NCI-H1694 treated with DMSO at 0.1 percent for 48 hours (cell line): Measurements from ENCODE around the gene HNRNPCL1.
"Not testable (repeated sequence)": the region's sequence is repeated elsewhere in the genome, so short reads cannot be mapped to it uniquely, and the experiment has no call there.

Source experiments
- DNase-seq: peaks from one replicate; lab custom pipeline; 2025; lab: John Stamatoyannopoulos, UW

HNRNPCL1 gene

DNA sequence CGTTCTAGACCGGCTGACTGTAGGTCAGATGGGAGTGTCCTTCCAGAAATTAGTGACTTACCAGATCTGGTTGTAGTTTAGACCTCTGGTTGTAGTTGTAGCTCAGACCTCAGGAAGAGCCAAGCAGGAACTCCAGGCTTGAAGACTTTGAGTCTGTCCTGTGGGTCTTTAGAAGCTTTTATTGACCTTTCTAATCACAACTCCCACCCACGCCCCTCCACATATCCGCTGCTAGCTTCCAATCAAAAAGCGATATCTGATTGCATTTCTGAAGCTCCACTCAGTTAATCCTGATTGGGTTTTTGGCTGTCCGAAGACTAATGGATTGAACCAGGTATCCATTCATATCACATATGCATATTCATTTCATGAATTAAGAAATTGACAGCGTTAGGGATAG, at the start of gene HNRNPCL1:
HNRNPCL1 (minus strand) TSS at position 101 of the 400 bp plus-strand sequence. CDS start 431 bp downstream, outside the sequence.
- DNase-seq: not testable (repeated sequence)

DNA sequence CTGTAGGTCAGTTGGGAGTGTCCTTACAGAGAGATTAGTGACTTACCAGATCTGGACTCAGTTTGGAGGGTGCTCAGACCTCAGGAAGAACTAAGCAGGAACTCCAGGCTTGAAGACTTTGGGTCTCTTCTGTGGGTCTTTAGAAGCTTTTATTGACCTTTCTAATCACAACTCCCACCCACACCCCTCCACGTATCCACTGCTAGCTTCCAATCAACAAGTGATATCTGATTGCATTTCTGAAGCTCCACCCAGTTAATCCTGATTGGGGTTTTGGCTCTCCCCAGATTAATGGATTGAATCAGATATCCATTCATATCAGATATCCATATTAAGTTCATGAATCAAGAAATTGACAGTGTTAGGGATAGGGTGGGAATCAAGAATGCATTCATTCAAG, 49.6 kb upstream of the HNRNPCL1 start, which contains the start of gene PRAMEF10:
PRAMEF10 (minus strand) TSS at position 101 of the 400 bp plus-strand sequence. CDS start 2,423 bp downstream, outside the sequence.
- DNase-seq: not testable (repeated sequence)

DNA sequence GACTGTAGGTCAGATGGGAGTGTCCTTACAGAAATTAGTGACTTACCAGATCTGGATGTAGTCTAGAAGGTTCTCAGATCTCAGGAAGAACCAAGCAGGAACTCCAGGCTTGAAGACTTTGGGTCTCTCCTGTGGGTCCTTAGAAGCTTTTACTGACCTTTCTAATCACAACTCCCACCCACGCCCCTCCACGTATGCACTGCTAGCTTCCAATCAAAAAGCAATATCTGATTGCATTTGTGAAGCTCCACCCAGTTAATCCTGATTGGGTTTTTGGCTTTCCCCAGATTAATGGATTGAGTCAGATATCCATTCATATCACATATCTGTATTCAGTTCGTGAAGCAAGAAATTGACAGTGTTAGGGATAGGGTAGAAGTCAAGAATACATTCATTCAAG, 37.6 kb upstream of the HNRNPCL1 start, which contains the start of gene PRAMEF4:
PRAMEF4 (minus strand) TSS at position 101 of the 400 bp plus-strand sequence. CDS start 2,807 bp downstream, outside the sequence.
- not testable (repeated sequence) for DNase-seq

DNA sequence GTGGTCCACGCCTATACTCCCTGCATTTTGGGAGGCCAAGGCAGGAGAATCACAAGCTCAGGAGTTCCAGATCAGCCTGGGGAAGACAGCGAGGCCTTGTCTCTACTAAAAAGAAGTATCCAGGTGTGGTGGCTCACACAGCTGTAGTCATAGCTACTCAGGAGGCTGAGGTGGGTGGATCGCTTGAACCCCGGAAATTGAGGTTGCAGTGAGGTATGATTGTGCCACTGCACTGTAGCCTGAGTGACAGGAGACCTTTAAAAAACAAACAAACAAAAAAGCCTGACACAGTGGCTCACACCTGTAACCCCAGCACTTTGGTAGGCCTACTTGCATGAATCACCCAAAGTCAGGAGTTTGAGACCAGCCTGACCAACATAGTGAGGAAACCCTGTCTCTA, 29.9 kb upstream of the HNRNPCL1 start:
- not testable (repeated sequence) for DNase-seq

DNA sequence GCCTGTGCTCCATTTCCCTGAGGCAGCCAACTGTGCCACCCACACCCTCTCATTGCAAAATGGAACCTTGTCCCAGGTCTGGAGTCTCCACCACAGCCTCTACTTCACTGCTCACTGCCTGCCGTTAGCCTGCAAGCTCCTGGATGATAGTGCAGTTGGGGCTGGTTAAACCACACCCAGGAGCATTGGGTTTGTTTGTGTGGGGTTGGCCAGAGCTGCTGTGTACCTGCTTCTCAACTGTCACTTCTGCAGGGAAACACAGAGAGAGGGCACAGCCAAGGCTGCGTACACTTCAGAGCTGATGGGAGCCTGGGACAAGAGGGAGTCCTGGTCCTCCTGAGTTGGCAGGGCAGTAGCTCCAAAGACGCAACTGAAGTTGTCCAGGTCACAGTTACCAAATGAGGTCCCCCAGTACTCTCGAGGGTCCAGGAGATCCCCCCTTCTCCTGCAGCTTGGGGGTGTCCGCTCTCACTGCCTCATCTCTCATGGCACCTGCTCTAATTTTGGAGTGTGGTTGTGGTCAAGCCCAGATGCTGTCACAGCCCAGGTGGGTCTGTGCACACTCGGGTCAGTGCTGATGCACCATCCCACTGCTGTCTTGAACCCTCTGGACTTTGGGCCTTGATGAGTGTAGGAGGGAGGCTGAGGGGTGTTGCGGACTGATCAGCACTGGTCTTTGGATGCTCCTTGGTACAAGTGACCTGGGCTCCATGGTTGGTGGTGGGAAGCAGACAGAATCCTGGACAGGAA, 14.8 kb upstream of the HNRNPCL1 start:
- DNase-seq: not testable (repeated sequence)

DNA sequence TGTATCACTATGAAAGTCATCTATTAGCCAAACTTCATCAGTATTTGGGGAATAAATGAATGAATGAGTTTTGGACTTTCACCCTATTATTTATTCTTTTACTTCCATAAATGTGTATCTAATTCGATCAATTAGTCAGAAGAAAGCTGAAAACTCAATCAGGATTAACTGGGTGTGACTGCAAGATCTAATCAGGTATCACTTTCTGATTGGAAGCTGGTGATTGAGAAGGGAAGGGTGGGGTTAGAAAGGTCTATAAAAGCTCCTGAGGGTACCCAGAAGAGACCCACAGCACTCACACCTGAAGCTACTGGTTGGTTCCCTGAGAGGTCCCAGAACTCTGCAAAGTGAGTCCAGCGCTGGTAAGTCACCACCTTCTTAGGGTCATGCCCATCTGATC, 8.3 kb upstream of the HNRNPCL1 start, which contains the start of gene PRAMEF2:
PRAMEF2 (plus strand) TSS at position 301 of the 400 bp plus-strand sequence. CDS start 1,924 bp downstream, outside the sequence.
- not testable (repeated sequence) for DNase-seq

DNA sequence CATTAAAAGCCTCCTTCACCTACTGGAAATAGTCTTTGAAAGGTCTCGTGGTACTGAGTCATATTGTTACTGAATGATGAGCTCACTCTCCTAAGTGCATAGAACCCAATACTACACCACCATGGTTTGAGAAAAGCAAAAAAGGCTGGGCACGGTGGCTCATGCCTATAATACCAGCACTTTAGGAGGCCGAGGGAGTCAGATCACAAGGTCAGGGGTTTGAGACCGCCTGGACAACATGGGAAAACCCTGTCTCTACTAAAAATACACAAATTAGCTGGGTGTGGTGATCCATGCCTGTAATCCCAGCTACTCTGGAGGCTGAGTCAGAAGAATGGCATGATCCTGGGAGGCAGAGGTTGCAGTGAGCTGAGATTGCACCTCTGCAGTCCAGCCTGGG, 3.3 kb upstream of the HNRNPCL1 start:
- no peak for DNase-seq

DNA sequence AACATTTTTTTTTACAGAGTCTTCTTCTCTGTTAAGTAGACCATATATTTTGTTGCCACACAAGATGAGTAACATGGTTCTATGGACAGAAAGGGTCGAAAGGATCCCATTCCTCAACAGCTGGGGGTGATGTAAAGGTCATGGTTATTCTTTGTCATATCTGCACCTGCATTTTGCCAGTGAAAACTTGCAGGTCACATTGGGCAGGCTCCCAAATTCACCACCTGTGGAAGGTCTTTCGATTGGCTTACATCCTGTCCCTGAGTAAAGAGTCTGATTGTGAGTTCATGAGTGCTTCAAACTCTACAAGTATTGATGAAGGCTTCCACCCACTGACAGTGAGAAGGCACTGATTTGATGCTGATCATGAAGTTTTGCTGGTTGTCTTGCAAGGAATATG, 15.3 kb downstream of the HNRNPCL1 start:
- DNase-seq: not testable (repeated sequence)

DNA sequence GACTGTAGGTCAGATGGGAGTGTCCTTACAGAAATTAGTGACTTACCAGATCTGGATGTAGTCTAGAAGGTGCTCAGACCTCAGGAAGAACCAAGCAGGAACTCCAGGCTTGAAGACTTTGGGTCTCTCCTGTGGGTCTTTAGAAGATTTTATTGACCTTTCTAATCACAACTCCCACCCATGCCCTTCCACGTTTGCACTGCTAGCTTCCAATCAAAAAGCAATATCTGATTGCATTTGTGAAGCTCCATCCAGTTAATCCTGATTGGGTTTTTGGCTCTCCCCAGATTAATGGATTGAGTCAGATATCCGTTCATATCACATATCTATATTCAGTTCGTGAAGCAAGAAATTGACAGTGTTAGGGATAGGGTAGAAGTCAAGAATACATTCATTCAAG, 17.2 kb downstream of the HNRNPCL1 start, which contains the start of gene PRAMEF11:
PRAMEF11 (minus strand) TSS at position 101 of the 400 bp plus-strand sequence. CDS start 2,621 bp downstream, outside the sequence.
- not testable (repeated sequence) for DNase-seq

DNA sequence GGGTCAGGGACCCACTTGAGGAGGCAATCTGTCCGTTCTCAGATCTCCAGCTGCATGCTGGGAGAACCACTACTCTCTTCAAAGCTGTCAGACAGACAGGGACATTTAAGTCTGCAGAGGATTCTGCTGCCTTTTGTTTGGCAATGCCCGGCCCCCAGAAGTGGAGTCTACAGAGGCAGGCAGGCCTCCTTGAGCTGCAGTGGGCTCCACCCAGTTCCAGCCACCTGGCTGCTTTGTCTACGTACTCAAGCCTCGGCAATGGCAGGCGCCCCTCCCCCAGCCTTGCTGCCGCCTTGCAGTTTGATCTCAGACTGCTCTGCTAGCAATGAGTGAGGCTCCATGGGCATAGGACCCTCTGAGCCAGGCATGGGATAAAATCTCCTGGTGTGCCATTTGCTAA, 29.5 kb downstream of the HNRNPCL1 start:
- DNase-seq: not testable (repeated sequence)

DNA sequence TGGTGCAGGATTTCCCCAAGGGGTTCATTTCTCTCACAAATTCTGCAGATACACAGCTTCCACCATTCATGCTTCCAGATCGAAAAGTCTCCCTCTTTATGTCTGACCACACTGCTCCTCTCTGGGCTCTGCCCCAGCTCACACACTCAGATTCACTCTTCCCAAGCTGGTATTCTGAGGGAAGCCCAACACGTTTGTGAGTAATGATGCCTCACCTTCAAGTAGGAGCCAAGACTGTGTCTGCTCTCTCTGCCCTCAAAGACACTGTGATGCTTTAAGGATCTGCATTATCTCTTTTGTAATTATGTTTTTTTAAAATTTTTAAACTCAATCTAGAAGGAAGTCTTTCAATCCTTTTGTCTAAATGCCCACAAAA, 37.1 kb downstream of the HNRNPCL1 start:
- DNase-seq: no peak

DNA sequence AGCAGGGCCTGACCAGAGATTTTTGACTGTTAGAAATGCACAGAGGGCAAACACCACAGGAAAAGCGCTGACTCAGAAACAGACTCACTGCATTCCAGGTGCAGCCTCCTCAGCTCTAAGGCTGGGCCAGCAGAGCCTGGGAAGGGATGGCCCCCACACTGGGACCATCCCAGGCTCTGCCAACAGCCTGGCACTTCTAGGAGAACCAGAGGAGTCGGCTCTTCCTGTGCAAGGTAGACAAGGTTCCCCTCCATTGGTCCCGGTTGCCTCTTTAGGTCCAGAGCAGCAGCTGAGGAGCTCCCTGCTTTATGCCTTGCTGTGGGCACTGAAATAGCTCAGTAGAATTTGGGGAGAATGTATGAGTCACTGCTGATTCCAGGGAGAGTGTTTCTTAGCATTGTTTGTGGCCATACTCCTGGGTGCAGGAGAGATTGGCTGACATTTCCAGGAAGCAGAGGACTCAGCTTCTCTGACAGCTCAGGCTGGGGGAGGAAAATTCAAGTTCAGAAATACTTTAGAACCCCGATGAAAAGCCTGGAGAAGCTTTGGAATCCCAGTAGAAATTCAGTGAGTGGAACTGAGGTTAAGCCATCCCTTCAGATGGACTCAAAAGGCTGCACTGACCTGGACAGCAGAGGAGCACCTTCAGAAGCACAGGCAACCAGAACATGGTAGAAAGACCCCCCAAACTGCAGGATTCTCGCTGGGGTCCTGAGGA, 37.7 kb downstream of the HNRNPCL1 start:
- DNase-seq: no peak

DNA sequence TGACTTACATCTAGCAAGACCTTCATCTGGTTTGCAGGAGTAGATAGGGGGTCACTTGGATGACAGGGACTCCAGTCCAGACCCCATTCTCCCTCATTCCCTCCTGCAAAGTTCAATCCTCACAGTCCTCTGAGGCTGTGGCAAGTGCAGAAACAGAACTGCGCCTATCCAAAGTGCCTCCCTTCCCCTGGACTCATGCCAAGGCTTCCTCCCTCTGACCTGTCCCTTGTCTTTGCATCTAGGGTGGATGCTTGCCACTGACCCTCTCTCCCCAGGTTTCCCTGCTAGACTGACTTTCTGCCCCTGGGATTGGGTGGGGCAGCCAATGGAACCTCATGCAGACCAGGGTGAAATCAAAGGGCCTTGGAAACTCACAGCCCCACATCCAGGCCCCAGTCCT, 38.6 kb downstream of the HNRNPCL1 start:
- no peak for DNase-seq

DNA sequence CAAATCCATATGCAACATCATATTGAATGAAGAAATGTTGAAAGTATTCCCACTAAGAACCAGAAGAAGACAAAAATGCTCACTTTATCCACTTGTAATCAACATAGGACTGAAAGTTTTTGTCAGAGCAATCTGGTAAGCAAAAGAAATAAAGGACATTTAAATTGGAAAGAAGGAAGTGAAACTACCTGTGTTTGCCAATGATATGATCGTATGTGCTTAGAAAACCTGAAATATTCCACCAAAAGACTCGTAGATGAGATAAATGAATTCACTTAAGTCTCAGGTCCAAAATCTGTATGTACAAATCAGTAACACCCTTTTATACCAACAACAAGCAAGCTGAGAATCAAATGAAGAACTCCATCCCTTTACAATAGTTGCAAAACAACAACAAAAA, 48.8 kb downstream of the HNRNPCL1 start:
- no peak for DNase-seq

DNA sequence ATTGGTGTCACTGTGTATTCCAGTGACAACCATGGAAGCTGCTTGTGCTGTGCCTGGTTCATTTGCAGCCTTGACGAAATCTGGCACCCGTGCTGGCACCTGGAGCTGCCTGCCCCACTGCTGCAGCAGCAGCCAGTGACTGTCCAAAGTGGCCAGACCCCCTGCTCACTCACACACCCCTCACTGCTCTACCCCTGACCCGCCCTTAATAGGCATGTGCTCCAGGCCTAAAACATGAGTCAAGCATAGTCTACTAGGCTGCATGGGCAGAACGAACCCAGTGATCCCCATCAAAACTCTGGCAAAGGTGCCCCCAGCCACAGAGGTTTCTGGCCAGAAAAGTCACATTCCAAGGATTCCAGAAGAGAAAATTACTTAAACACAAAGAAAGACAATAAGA, 49.6 kb downstream of the HNRNPCL1 start:
- no peak for DNase-seq
